Mononuclear cell (primary cell): ENCODE data around the gene FOXL2NB. TPM values are rescaled to one million over a fixed set of nuclear protein-coding genes. Genes with fewer than 3 reads are reported as not detected.

Source experiments
- H3K27me3 ChIP-seq: 2 replicates; pipeline ENCODE4 v1.6.0; 2011; ENCODE audit warnings: low read length, control low read depth; ENCODE audit not compliant: insufficient read depth
- H3K4me1 ChIP-seq: 2 replicates; pipeline ENCODE4 v1.5.1; 2011; ENCODE audit warnings: mild to moderate bottlenecking, low read length, control low read depth; ENCODE audit not compliant: insufficient read depth
- H3K4me3 ChIP-seq: 2 replicates; pipeline ENCODE4 v1.5.1; 2011; ENCODE audit warnings: mild to moderate bottlenecking, low read length, moderate library complexity
- H3K9me3 ChIP-seq: 2 replicates; pipeline ENCODE4 v1.5.1; 2011; ENCODE audit warnings: low read depth, mild to moderate bottlenecking, control low read depth, low read length
- total RNA-seq: library from RNA; depleted of rRNA; stranded (reverse); fragments of >200 nt; gene quantifications from one replicate; pipeline ENCODE4 v1.2.3, GENCODE V29; 2012

Gene FOXL2NB
- total RNA-seq, 1 donor: under 0.01 TPM

- Histone ChIP-seq H3K9me3 (no peaks in the 10 kb centered on the region), H3K4me1 (peaks cover 48% of the 10 kb centered on the region), H3K4me3 (no peak overlapping the region), H3K27me3 (peaks cover 100% of the 10 kb centered on the region)
These were observed 8.0 kb upstream of the FOXL2NB start for GRCh38 chr3:138938877-138939560.

- Histone ChIP-seq H3K9me3 (no peaks in the 10 kb centered on the region), H3K27me3 (peaks cover 100% of the 10 kb centered on the region), H3K4me3 (no peak overlapping the region), H3K4me1 (peaks cover 55% of the 10 kb centered on the region)
These were observed 7.3 kb upstream of the FOXL2NB start for GRCh38 chr3:138939561-138940241.

GRCh38 chr3:138940446-138940845, 6.6 kb upstream of the FOXL2NB start:
- peaks cover 62% of the 10 kb centered on the region for H3K4me1 ChIP-seq
- peaks cover 100% of the 10 kb centered on the region for H3K27me3 ChIP-seq
- no peak overlapping the region for H3K4me3 ChIP-seq
- H3K9me3 ChIP-seq: no peaks in the 10 kb centered on the region

GRCh38 chr3:138941259-138941885, 5.6 kb upstream of the FOXL2NB start:
- Histone ChIP-seq H3K27me3 (peaks cover 97% of the 10 kb centered on the region), H3K4me3 (no peak overlapping the region), H3K4me1 (peaks cover 61% of the 10 kb centered on the region), H3K9me3 (no peaks in the 10 kb centered on the region)

- H3K4me3 ChIP-seq: no peak overlapping the region
- peaks cover 97% of the 10 kb centered on the region for H3K27me3 ChIP-seq
- H3K9me3 ChIP-seq: no peaks in the 10 kb centered on the region
- H3K4me1 ChIP-seq: peaks cover 61% of the 10 kb centered on the region
These were observed 4.7 kb upstream of the FOXL2NB start for GRCh38 chr3:138942271-138942670.

- Histone ChIP-seq H3K4me1 (peaks cover 53% of the 10 kb centered on the region), H3K4me3 (no peak overlapping the region), H3K9me3 (no peaks in the 10 kb centered on the region), H3K27me3 (peaks cover 97% of the 10 kb centered on the region)
These were observed 4.0 kb upstream of the FOXL2NB start for GRCh38 chr3:138942861-138943623.

- H3K4me1 ChIP-seq: peaks cover 44% of the 10 kb centered on the region
- no peaks in the 10 kb centered on the region for H3K9me3 ChIP-seq
- peaks cover 97% of the 10 kb centered on the region for H3K27me3 ChIP-seq
- H3K4me3 ChIP-seq: no peak overlapping the region
These were observed 3.0 kb upstream of the FOXL2NB start for GRCh38 chr3:138943724-138944653.

GRCh38 chr3:138944654-138944928, 2.4 kb upstream of the FOXL2NB start:
- Histone ChIP-seq H3K9me3 (no peaks in the 10 kb centered on the region), H3K4me3 (no peak overlapping the region), H3K27me3 (peaks cover 97% of the 10 kb centered on the region), H3K4me1 (peaks cover 42% of the 10 kb centered on the region)

- no peaks in the 10 kb centered on the region for H3K9me3 ChIP-seq
- H3K4me1 ChIP-seq: peaks cover 43% of the 10 kb centered on the region
- peaks cover 97% of the 10 kb centered on the region for H3K27me3 ChIP-seq
- H3K4me3 ChIP-seq: no peak overlapping the region
These were observed 1.9 kb upstream of the FOXL2NB start for GRCh38 chr3:138944929-138945708.

- Histone ChIP-seq H3K4me1 (peaks cover 48% of the 10 kb centered on the region), H3K4me3 (no peak overlapping the region)
These were observed 1.0 kb upstream of the FOXL2NB start for GRCh38 chr3:138945709-138946662.

GRCh38 chr3:138947495-138948121, 591 bp downstream of the FOXL2NB start:
- peaks cover 96% of the 10 kb centered on the region for H3K27me3 ChIP-seq
- no peak overlapping the region for H3K4me3 ChIP-seq
- H3K4me1 ChIP-seq: peaks cover 48% of the 10 kb centered on the region

More at GRCh38 chr3:138945709-138946662, 1.0 kb upstream of the FOXL2NB start:
- H3K9me3 ChIP-seq: no peaks in the 10 kb centered on the region
- H3K27me3 ChIP-seq: peaks cover 97% of the 10 kb centered on the region

GRCh38 chr3:138948371-138949001, 1.5 kb downstream of the FOXL2NB start:
- Histone ChIP-seq H3K4me3 (no peak overlapping the region), H3K27me3 (peaks cover 90% of the 10 kb centered on the region), H3K9me3 (no peaks in the 10 kb centered on the region), H3K4me1 (peaks cover 48% of the 10 kb centered on the region)

More at GRCh38 chr3:138947495-138948121, 591 bp downstream of the FOXL2NB start:
- no peaks in the 10 kb centered on the region for H3K9me3 ChIP-seq
